T-helper 2 cell treated with Interferon-gamma antibody and Interleukin-4, amounts not matched to agents 5 μg/mL and 100 μg/mL, for 36 hours (primary cell): ENCODE measurements around the gene PTBP1.
"Not testable (repeated sequence)": the region's sequence is repeated elsewhere in the genome, so short reads cannot be mapped to it uniquely, and the experiment has no call there.

ENCODE experiments used
- DNase-seq: peaks from one replicate; pipeline ENCODE4 v3.0.0; 2021; ENCODE audit warnings: low spot score
- H3K27ac Mint-ChIP-seq: one replicate; pipeline ENCODE4 v1.8.0; 2021; ENCODE audit warnings: mild to moderate bottlenecking, mixed read lengths
- H3K27me3 Mint-ChIP-seq: one replicate; pipeline ENCODE4 v1.8.0; 2021; ENCODE audit warnings: low read depth, mixed read lengths
- H3K36me3 Mint-ChIP-seq: one replicate; pipeline ENCODE4 v1.8.0; 2021; ENCODE audit warnings: low read depth, mixed read lengths
- H3K4me1 Mint-ChIP-seq: one replicate; pipeline ENCODE4 v1.8.0; 2021; ENCODE audit warnings: low read depth, mixed read lengths
- H3K4me3 Mint-ChIP-seq: one replicate; pipeline ENCODE4 v1.8.0; 2022; ENCODE audit warnings: mild to moderate bottlenecking, moderate library complexity, mixed read lengths
- H3K9me3 Mint-ChIP-seq: one replicate; pipeline ENCODE4 v1.8.0; 2021; ENCODE audit warnings: mixed read lengths

The PTBP1 gene

DNA sequence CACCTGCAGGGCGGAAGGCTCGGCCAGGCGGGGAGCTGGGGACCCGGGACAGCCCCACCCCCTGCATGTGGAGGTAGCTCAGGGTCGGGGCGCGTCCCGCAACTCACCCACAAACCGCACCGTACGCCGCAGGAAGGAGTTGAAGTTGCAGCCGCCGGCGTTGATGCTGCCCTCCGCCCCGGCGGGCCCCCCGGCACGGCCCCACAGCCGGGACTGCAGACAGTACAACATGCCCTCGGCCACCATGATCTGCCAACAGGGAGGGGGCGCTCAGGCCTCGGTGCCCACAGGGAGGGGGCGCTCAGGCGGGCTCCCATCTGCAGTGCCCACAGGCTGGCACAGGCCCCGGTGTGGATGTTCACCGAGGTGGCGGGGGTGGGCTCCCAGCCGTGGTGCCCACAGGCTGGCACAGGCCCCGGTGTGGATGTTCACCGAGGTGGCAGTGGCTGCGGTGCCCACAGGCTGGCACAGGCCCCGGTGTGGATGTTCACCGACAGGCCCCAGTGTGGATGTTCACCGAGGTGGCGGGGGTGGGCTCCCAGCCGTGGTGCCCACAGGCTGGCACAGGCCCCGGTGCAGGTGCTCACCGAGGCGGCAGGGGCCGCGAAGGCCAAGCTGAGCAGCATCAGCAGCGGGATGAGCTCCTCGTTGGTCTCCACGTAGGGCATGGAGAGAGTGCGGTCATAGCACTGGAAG is 18.0 kb downstream of the PTBP1 start:
- Mint-ChIP-seq H3K27ac (no peak overlapping the region), H3K9me3 (peaks cover 9% of the 10 kb centered on the region), H3K36me3 (peaks cover 36% of the 10 kb centered on the region), H3K27me3 (peaks cover 8% of the 10 kb centered on the region), H3K4me1 (no peaks in the 10 kb centered on the region), H3K4me3 (no peak overlapping the region)
- no peak for DNase-seq

GRCh38 chr19:815775-816499 is 18.7 kb downstream of the PTBP1 start:
- H3K4me3 Mint-ChIP-seq, result no peak overlapping the region
- peaks cover 9% of the 10 kb centered on the region for H3K9me3 Mint-ChIP-seq
- peaks cover 13% of the 10 kb centered on the region for H3K27me3 Mint-ChIP-seq
- peaks cover 33% of the 10 kb centered on the region for H3K36me3 Mint-ChIP-seq
- no peaks in the 10 kb centered on the region for H3K4me1 Mint-ChIP-seq
- peak overlapping the region; percentile 60 for H3K27ac Mint-ChIP-seq
- no peak for DNase-seq

DNA sequence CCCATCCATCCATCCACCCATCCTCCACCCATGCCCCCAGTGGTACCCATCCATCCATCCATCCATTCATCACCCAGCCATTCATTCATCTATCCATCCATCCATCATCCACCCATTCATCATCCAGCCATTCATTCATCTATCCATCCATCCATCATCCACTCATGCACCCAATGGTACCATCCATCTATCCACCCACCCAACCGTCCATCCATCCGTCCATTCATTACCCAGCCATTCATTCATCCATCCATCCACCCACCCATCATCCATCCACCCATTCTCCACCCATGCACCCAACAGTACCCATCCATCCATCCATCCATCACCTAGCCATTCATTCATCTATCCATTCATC is 19.2 kb downstream of the PTBP1 start:
- no peaks in the 10 kb centered on the region for H3K4me1 Mint-ChIP-seq
- peaks cover 9% of the 10 kb centered on the region for H3K9me3 Mint-ChIP-seq
- H3K27ac Mint-ChIP-seq, result no peak overlapping the region
- H3K4me3 Mint-ChIP-seq, result no peak overlapping the region
- no peak for DNase-seq
- H3K27me3 Mint-ChIP-seq, result peaks cover 13% of the 10 kb centered on the region
- H3K36me3 Mint-ChIP-seq, result peaks cover 30% of the 10 kb centered on the region

DNA sequence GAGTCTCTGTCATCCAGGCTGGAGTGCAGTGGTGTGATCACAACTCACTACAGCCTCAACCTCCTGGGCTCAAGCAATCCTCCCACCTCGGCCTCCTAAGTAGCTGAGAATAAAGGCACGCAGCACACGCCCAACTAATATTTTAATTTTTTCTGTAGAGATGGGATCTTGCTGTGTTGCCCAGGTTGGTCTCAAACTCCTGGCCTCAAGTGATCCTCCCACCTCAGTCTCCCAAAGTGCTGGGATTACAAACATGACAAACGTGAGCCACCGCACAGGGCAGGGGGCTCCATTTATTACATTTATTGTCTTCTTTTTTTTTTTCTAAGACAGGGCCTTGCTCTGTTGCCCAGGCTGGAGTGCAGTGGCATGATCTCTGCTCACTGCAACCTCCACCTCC is 23.0 kb downstream of the PTBP1 start:
- H3K27ac Mint-ChIP-seq, H3K9me3 Mint-ChIP-seq, DNase-seq, H3K4me3 Mint-ChIP-seq, H3K4me1 Mint-ChIP-seq: not testable (repeated sequence)
- H3K27me3 Mint-ChIP-seq, result peaks cover 28% of the 10 kb centered on the region
- peaks cover 12% of the 10 kb centered on the region for H3K36me3 Mint-ChIP-seq

- Mint-ChIP-seq H3K4me3 (no peak overlapping the region), H3K9me3 (peaks cover 7% of the 10 kb centered on the region), H3K4me1 (no peaks in the 10 kb centered on the region), H3K27me3 (peaks cover 28% of the 10 kb centered on the region), H3K27ac (no peak overlapping the region), H3K36me3 (peaks cover 6% of the 10 kb centered on the region)
- no peak for DNase-seq
These were observed 24.1 kb downstream of the PTBP1 start for GRCh38 chr19:821231-821824.

DNA sequence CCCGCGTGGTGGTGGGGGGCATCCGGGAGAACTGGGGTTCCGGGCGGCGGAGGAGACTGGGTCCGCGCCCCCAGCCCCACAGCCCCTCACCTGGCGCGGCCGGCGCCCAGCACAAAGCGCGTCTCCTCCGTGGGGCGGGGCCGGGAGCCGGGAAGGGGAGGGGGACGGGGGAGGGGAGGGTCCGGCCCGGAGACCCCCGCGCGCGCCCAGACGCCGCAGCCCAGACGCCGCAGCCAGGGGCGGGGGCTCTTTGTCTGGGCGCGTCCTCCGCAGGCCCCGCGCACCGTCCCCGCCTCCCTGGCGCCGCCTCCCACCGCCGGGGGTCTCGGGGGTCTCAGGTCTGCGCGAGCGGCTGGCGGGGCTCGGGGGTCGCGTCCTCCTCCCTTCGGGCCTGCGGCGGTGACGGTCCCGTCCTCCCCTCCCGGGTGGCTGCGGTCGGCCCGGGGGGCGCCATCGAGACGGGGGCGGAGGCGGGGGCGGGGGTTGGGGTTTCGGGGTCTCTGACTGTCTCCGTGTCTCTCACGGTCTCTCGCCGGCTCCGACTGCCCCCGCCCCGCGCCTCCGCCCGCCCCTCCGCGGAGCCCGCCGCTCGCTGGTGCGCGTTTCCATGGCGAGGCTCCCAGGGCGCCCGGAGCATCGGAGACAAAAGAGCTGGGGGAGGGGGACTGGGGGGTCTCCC is 24.7 kb downstream of the PTBP1 start, which contains the start of gene PLPPR3:
Gene PLPPR3 (minus strand): TSS at position 131 of the 679 bp plus-strand sequence. CDS start 396 bp downstream, outside the sequence.
- no peaks in the 10 kb centered on the region for H3K4me1 Mint-ChIP-seq
- H3K4me3 Mint-ChIP-seq, result no peak within 1 kb of the TSS
- no peak for DNase-seq
- H3K27me3 Mint-ChIP-seq, result peaks cover 28% of the 10 kb centered on the region
- no peak within 1 kb of the TSS for H3K27ac Mint-ChIP-seq
- peaks cover 1% of the 10 kb centered on the region for H3K9me3 Mint-ChIP-seq
- H3K36me3 Mint-ChIP-seq, result peaks cover under 1% of the 10 kb centered on the region

DNA sequence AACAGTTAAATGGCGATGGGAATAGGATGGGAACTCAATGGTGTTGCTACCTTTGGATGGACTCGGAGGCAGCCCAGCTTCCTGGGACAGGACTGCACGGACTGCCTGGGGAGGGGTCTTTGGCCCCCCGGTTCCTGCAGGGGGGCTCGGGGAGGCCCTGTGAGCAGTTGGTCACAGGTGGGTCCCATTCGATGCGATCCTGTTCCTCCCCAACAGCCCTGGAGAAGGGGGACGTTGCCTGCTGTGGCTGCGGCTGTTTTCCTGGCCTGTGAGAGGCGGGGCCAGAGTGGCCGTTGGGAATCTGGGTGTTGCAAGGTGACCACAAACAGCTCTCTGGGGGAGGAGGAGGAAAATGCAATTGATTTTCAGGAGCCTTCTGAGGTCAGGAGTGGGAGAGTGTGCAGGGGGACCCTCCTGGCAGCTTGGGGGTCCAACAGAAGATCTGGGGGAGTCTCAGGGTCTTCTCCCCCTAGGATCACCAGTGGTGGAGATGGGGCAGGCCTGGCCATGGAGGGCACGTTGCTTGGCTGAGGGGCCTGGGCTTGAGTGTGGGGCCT is 26.4 kb downstream of the PTBP1 start:
- no peak overlapping the region for H3K4me3 Mint-ChIP-seq
- peaks cover 28% of the 10 kb centered on the region for H3K27me3 Mint-ChIP-seq
- no peak overlapping the region for H3K27ac Mint-ChIP-seq
- H3K4me1 Mint-ChIP-seq, result no peaks in the 10 kb centered on the region
- H3K36me3 Mint-ChIP-seq, result no peaks in the 10 kb centered on the region
- H3K9me3 Mint-ChIP-seq, result no peaks in the 10 kb centered on the region
- no peak for DNase-seq

GRCh38 chr19:824885-825284 is 27.6 kb downstream of the PTBP1 start:
- Mint-ChIP-seq H3K36me3 (no peaks in the 10 kb centered on the region), H3K9me3 (no peaks in the 10 kb centered on the region), H3K27ac (no peak overlapping the region), H3K27me3 (peaks cover 23% of the 10 kb centered on the region), H3K4me1 (no peaks in the 10 kb centered on the region), H3K4me3 (no peak overlapping the region)
- DNase-seq, result no peak

DNA sequence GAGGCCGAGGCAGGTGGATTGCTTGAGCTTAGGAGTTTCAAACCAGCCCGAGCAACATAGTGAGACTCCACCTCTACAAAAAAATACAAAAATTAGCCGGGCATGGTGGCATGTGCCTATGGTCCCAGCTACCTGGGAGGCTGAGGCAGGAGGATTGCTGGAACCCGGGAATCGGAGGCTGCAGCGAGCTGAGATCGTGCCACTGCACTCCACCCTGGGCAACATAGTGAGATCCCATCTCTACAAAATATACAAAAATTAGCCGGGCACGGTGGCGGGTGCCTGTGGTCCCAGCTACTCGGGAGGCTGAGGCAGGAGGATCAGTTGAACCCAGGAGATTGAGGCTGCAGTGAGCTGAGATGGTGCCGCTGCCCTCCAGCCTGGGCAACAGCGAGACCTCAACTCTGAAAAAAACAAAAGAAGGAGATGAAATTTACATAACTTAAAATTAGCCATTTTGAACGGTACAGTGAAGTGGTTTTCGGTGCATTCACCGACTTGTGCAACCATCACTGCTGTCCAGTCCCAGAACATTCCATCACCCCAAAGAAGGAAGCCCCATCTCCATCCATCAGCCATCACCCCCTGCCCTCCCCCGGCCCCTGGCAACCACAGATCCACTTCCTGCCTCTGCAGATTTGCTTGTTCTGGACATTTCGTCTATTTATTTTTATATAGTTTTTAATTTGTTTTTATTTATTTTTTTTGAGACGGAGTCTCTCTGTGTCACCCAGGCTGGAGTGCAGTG is 28.8 kb downstream of the PTBP1 start:
- DNase-seq, result no peak
- no peaks in the 10 kb centered on the region for H3K9me3 Mint-ChIP-seq
- H3K27ac Mint-ChIP-seq, result no peak overlapping the region
- no peaks in the 10 kb centered on the region for H3K4me1 Mint-ChIP-seq
- H3K27me3 Mint-ChIP-seq, result peaks cover 14% of the 10 kb centered on the region
- no peaks in the 10 kb centered on the region for H3K36me3 Mint-ChIP-seq
- no peak overlapping the region for H3K4me3 Mint-ChIP-seq

GRCh38 chr19:827314-827709 is 30.1 kb downstream of the PTBP1 start:
- Mint-ChIP-seq H3K4me3 (no peak overlapping the region), H3K36me3 (no peaks in the 10 kb centered on the region), H3K4me1 (no peaks in the 10 kb centered on the region), H3K27ac (no peak overlapping the region), H3K27me3 (peaks cover 14% of the 10 kb centered on the region), H3K9me3 (no peaks in the 10 kb centered on the region)
- no peak for DNase-seq

DNA sequence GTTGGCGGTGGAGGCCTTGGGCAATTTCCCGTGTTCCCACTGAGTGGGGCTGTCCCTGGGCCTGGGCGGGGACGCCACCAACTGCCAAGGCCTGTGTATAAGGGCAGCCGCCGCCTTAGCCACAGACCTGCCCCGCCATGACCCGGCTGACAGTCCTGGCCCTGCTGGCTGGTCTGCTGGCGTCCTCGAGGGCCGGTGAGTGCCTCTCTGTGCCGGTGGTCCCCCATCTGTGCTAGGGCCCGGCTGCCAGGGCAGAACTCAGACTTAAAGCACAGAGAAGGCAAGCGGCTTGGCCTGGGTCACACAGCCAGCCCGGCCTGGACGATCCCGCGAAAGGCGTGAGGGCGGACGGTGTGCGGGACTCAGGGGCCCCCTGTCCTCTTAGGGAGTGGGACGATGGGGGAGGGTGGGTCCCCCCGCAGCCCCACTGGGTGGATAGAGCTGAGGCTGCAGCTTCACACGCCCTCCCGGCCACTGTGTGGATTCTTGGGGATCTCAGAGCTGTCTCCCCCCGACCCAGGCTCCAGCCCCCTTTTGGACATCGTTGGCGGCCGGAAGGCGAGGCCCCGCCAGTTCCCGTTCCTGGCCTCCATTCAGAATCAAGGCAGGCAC is 30.6 kb downstream of the PTBP1 start, which contains the start of gene AZU1:
Gene AZU1 (plus strand): TSS at position 128 of the 612 bp plus-strand sequence. CDS start 10 bp downstream, at position 138.
- no peak for DNase-seq
- no peaks in the 10 kb centered on the region for H3K9me3 Mint-ChIP-seq
- no peak within 1 kb of the TSS for H3K4me3 Mint-ChIP-seq
- H3K36me3 Mint-ChIP-seq, result no peaks in the 10 kb centered on the region
- H3K27ac Mint-ChIP-seq, result no peak within 1 kb of the TSS
- H3K4me1 Mint-ChIP-seq, result no peaks in the 10 kb centered on the region
- H3K27me3 Mint-ChIP-seq, result peaks cover 11% of the 10 kb centered on the region

GRCh38 chr19:829129-829758 is 32.0 kb downstream of the PTBP1 start:
- H3K9me3 Mint-ChIP-seq, result no peaks in the 10 kb centered on the region
- H3K4me3 Mint-ChIP-seq, result no peak overlapping the region
- no peak overlapping the region for H3K27ac Mint-ChIP-seq
- DNase-seq, result no peak
- no peaks in the 10 kb centered on the region for H3K27me3 Mint-ChIP-seq
- H3K4me1 Mint-ChIP-seq, result no peaks in the 10 kb centered on the region
- no peaks in the 10 kb centered on the region for H3K36me3 Mint-ChIP-seq
